ENCODE data around the gene TRDMT1.

Gene TRDMT1

GRCh38 chr10:17169803-17170202 lies 31.7 kb downstream of the TRDMT1 start:
- no peak for DNase-seq

GRCh38 chr10:17166699-17167098 lies 34.8 kb downstream of the TRDMT1 start:
- no peak for DNase-seq

GRCh38 chr10:17162828-17163227 lies 38.6 kb downstream of the TRDMT1 start:
- no peak for DNase-seq

- no peak for DNase-seq
These were observed 39.7 kb downstream of the TRDMT1 start for GRCh38 chr10:17161775-17162174.

GRCh38 chr10:17157024-17157423 lies 44.4 kb downstream of the TRDMT1 start:
- no peak for DNase-seq

GRCh38 chr10:17155826-17156225 lies 45.6 kb downstream of the TRDMT1 start:
- DNase-seq: no peak

GRCh38 chr10:17154116-17154515 lies 47.4 kb downstream of the TRDMT1 start:
- DNase-seq: no peak

- no peak for DNase-seq
These were observed 48.2 kb downstream of the TRDMT1 start for GRCh38 chr10:17153321-17153720.

- no peak for DNase-seq
These were observed 49.8 kb downstream of the TRDMT1 start for GRCh38 chr10:17151716-17152115.

- DNase-seq: no peak
These were observed 53.5 kb downstream of the TRDMT1 start for GRCh38 chr10:17147884-17148489.

- DNase-seq: no peak
These were observed 54.6 kb downstream of the TRDMT1 start for GRCh38 chr10:17146892-17147291.

GRCh38 chr10:17145239-17145638 lies 56.2 kb downstream of the TRDMT1 start:
- DNase-seq: no peak

- DNase-seq: peak; percentile 19
These were observed 56.7 kb downstream of the TRDMT1 start for GRCh38 chr10:17144757-17145156.

GRCh38 chr10:17144032-17144431 lies 57.4 kb downstream of the TRDMT1 start:
- DNase-seq: no peak

GRCh38 chr10:17143055-17143690 lies 58.3 kb downstream of the TRDMT1 start:
- DNase-seq: no peak

GRCh38 chr10:17141504-17142229 lies 59.8 kb downstream of the TRDMT1 start:
- no peak for DNase-seq

- DNase-seq: no peak
These were observed 61.1 kb downstream of the TRDMT1 start for GRCh38 chr10:17140386-17140761.

- DNase-seq: no peak
These were observed 62.9 kb downstream of the TRDMT1 start for GRCh38 chr10:17138460-17139042.

GRCh38 chr10:17134737-17135260 lies 66.7 kb downstream of the TRDMT1 start:
- no peak for DNase-seq

GRCh38 chr10:17134282-17134681 lies 67.2 kb downstream of the TRDMT1 start:
- DNase-seq: no peak

- DNase-seq: no peak
These were observed 71.7 kb downstream of the TRDMT1 start, which contains the start of gene CUBN for GRCh38 chr10:17129741-17130140. Gene CUBN (minus strand): TSS chr10:17129811. CDS start chr10:17129765, 46 bp downstream.

- DNase-seq: no peak
These were observed 73.2 kb downstream of the TRDMT1 start for GRCh38 chr10:17128261-17128660.

- DNase-seq: no peak
These were observed 75.1 kb downstream of the TRDMT1 start for GRCh38 chr10:17126327-17126726.

All from activated CD8-positive, alpha-beta memory T cell treated with anti-CD3 and anti-CD28 coated beads, Interleukin-2, amount 50 U/mL, for 4 hours (primary cell).